Muscle layer of colon (tissue), 2 donors: Measurements from ENCODE around the gene ABCA3.
A peak's percentile ranks its signal among the peaks of the same experiment; 100 is the strongest.
"Not testable (repeated sequence)": the region's sequence is repeated elsewhere in the genome, so short reads cannot be mapped to it uniquely, and the experiment has no call there.

ENCODE experiments used
- H3K27ac ChIP-seq: one replicate; pipeline ENCODE4 v1.7.0; 2013; ENCODE audit warnings: low read depth, mild to moderate bottlenecking, low read length, moderate library complexity
- H3K27me3 ChIP-seq, 2 donors: one replicate each; pipeline ENCODE4 v1.7.0; 2013; ENCODE audit warnings: low read length in 2 of 2, mild to moderate bottlenecking in 2 of 2; ENCODE audit not compliant: insufficient read depth in 2 of 2, control insufficient read depth in 1 of 2
- H3K36me3 ChIP-seq: one replicate; pipeline ENCODE4 v1.7.0; 2013; ENCODE audit warnings: mild to moderate bottlenecking, low read length; ENCODE audit not compliant: insufficient read depth
- H3K4me1 ChIP-seq: one replicate; pipeline ENCODE4 v1.7.0; 2013; ENCODE audit warnings: mild to moderate bottlenecking, low read length; ENCODE audit not compliant: insufficient read depth
- H3K4me3 ChIP-seq, 2 donors: one replicate each; pipeline ENCODE4 v1.7.0; 2013; ENCODE audit warnings: low read length in 2 of 2, low read depth in 1 of 2, mild to moderate bottlenecking in 1 of 2, moderate library complexity in 1 of 2
- H3K9ac ChIP-seq: one replicate; pipeline ENCODE4 v1.7.0; 2013; ENCODE audit warnings: low read length
- H3K9me3 ChIP-seq: one replicate; pipeline ENCODE4 v1.7.0; 2013; ENCODE audit warnings: mild to moderate bottlenecking, low read length
- donor health status: abdominal sarcoma.
- donor health status: Adenocarcinoma of cecum.

The ABCA3 gene

DNA sequence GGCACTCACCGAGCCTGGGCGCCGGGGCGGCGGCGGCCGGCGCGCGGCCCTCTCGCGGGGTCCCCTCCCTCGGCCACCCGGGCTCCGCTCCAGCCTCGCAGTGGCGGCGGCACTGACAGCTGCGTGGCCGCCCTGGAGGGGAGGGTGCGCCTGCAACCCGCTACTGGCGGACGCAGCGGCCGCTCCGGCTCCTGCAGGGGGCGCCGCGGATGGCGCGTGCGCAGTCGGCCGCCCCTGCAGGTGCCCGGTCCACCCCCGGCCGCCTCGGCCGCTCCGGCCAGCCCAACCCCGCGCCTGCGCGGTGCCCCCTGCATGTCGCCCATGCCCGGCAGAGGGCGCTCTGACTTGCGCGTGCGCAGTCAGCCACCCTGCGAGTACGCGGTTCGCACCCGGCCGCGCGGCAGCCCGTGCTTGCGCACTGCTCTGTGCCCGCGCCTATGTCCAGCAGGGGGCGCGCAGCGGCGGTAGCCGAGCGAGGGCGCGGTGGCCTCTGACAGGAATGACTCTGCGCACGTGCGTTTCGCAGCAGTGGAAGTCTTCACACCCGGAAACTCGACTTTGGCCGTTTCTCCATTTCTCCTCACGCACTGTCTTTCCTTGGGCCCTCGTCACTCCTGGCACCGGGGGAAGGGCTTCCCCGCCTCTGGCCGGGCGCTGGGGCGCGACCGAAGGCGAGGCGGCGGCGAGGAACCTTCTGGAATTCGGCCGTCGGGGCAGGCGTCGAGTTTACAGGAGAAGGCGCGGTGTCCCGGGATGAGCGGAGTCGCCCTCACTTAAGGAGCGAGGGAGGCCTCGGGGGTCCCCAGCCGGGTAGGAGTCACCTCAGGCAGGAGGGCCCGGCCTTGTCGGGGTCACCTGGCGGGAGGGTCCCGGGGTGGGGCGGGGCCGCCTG is at the start of gene ABCA3:
Gene ABCA3 (minus strand): TSS at position 165 of the 892 bp plus-strand sequence. CDS start 14,262 bp downstream, outside the sequence.
- H3K9me3 ChIP-seq = no peaks in the 10 kb centered on the region
- peaks cover 5% of the 10 kb centered on the region for H3K4me1 ChIP-seq
- H3K27me3 ChIP-seq = no peaks in the 10 kb centered on the region
- H3K36me3 ChIP-seq = no peaks in the 10 kb centered on the region
- peak within 1 kb of the TSS; percentile 19 for H3K27ac ChIP-seq
- no peak within 1 kb of the TSS for H3K9ac ChIP-seq
- H3K4me3 ChIP-seq = peak within 1 kb of the TSS; percentile 62 to 63

DNA sequence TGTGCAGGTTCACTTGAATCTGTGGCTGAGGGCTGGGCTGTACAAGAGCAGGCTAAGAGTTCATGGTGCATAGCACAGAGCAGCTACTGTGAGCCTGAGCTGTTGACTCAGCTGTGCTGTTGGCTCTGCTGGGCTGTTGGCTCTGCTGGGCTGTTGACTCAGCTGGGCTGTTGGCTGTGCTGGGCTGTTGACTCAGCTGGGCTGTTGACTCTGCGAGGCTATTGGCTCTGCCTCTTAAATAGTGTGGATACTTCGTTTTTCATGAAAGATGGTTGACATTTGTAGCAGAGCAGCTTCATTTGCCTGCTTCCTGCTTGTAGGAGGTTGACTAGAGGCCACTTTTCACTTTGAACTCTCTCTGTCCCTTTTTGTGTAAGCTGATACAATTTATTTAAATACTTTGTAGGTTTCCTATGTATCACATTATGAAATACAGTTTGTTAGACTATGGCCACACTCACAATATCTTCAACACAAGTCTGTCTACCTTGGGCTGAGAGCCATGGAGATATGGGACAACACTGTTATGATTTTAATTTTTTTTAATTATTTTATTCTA is 48.4 kb upstream of the ABCA3 start:
- no peak overlapping the region for H3K4me3 ChIP-seq
- H3K4me1 ChIP-seq = no peaks in the 10 kb centered on the region
- no peak overlapping the region for H3K9ac ChIP-seq
- no peaks in the 10 kb centered on the region for H3K36me3 ChIP-seq
- H3K9me3 ChIP-seq = no peaks in the 10 kb centered on the region
- no peak overlapping the region for H3K27ac ChIP-seq
- no peaks in the 10 kb centered on the region for H3K27me3 ChIP-seq

DNA sequence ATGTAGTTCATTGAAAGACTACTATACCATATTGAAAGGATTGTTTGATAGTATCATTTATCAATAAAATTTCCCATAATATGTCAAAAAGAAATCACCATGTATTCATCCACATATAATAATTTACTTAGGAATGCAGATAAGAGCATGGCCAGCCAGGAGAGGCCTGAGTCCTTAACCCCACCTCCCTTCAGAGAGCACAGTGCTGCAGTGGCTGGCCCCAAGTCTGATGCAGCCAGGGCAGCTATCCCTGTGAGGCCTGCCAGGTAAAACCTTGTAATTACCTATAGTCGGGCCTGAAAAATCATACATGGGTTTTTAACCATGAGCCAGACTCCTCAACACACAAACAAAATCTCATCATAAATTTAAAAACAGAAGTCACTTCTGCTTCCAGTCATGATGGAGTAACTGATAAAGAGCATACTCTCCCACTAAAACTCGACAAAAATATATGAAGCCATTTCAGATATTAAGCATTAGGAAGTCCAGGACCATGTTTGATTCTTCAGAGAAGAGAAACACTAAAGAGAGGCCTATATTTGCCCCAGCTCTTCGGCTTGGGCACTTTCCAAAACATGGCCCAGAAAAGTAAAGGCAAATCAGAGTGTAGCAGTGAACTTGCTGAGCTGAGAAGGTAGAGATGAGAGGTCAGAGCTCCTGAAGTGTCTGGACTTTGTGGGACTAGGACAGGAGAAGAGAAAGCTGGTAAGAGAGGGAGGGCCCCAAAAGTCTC is 47.8 kb upstream of the ABCA3 start:
- Histone ChIP-seq H3K9me3 (no peaks in the 10 kb centered on the region), H3K4me3 (no peak overlapping the region), H3K4me1 (no peaks in the 10 kb centered on the region), H3K27ac (no peak overlapping the region), H3K27me3 (no peaks in the 10 kb centered on the region), H3K36me3 (no peaks in the 10 kb centered on the region), H3K9ac (no peak overlapping the region)

DNA sequence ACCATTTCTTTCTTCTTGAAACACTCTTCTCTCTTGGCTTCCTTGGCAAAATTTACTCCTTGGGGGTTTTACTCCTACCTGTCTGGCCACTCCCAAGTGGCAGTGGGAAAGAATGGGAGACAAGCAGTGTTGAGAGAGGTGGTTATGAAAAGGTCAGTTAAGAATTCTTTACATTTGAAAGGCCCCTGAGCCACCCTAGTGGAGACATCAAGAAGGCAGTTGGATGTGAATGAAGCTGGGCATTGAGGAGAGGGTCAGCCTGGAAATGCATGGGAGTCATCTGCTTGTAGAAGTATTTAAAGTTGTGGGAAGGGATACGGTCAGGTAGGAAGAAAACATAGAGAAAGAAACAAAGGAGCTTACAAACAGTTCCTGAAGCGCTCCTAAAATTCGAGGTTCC is 46.5 kb upstream of the ABCA3 start:
- no peaks in the 10 kb centered on the region for H3K4me1 ChIP-seq
- no peaks in the 10 kb centered on the region for H3K36me3 ChIP-seq
- no peak overlapping the region for H3K9ac ChIP-seq
- H3K4me3 ChIP-seq = no peak overlapping the region
- no peaks in the 10 kb centered on the region for H3K9me3 ChIP-seq
- no peak overlapping the region for H3K27ac ChIP-seq
- no peaks in the 10 kb centered on the region for H3K27me3 ChIP-seq

DNA sequence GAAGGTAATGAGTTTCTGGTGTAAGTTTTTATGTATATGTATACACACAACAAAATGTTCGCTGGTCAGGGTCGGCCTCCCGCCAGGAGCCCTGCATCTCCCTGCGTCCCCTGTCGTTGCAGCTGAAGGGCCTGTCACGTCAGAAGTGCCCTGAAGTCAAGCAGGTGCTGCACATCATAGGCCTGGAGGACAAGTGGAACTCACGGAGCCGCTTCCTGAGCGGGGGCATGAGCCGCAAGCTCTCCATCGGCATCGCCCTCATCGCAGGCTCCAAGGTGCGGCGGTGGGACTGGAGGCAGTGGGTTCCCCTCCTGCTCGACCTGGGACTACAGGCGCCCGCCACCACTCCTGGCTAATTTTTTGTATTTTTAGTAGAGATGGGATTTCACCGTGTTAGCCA is 45.5 kb upstream of the ABCA3 start:
- H3K9me3 ChIP-seq, H3K4me1 ChIP-seq, H3K4me3 ChIP-seq, H3K36me3 ChIP-seq, H3K9ac ChIP-seq, H3K27me3 ChIP-seq, H3K27ac ChIP-seq: not testable (repeated sequence)

DNA sequence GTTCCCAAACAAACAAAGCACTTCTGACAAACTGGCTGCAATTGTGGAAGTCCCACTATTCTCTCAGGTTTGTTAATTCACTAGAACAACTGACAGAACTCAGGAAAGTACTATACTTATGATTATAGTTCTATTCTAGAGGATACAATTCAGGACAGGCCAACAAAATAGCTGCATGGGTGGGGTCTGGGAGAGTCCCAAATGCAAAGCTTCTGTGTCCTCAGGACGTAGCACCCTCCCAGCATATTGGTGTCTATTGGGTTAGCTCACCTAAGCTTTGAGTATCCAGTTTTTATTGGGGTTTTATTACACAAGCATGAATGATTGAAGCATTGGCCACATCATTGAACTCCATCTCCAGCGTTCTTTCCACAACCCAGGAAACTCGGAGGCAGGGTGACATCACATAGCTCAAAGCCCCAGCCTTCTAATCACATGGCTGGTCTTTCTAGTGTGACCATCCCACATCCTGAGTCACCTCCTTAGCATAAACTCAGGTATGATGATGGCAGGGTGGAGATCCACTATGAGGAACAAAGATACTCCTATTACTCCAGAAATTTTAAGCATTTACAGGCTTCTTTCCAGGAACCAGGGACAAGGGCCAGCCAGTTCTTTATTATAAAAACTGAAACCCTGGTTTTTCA is 44.8 kb upstream of the ABCA3 start:
- Histone ChIP-seq H3K4me3 (no peak overlapping the region), H3K9me3 (no peaks in the 10 kb centered on the region)

DNA sequence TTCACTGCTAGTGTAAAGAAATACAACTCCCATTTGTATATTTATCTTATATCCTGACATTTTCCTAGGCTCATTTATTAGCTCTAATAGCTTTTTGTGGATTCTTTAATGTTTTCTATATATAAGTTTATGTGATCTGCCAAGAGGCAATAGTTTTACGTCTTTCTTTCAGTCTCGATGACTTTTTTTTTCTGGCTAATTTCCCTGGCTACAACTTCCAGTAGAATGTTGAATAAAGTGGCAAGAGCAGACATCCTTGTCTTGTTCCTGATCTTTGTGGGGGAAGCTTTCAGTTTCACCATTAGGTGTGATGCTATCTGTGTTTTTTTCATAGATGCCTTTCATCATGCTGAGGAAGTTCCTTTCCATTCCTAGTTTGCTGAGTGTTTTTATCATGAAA is 43.9 kb upstream of the ABCA3 start:
- H3K27me3 ChIP-seq = no peaks in the 10 kb centered on the region
- no peak overlapping the region for H3K27ac ChIP-seq
- no peak overlapping the region for H3K4me3 ChIP-seq
- no peaks in the 10 kb centered on the region for H3K36me3 ChIP-seq
- no peaks in the 10 kb centered on the region for H3K4me1 ChIP-seq
- no peak overlapping the region for H3K9ac ChIP-seq
- no peaks in the 10 kb centered on the region for H3K9me3 ChIP-seq

More for the DNA sequence above, 44.8 kb upstream of the ABCA3 start:
- Histone ChIP-seq H3K27me3 (no peaks in the 10 kb centered on the region), H3K36me3 (no peaks in the 10 kb centered on the region), H3K27ac (no peak overlapping the region), H3K9ac (no peak overlapping the region), H3K4me1 (no peaks in the 10 kb centered on the region)

DNA sequence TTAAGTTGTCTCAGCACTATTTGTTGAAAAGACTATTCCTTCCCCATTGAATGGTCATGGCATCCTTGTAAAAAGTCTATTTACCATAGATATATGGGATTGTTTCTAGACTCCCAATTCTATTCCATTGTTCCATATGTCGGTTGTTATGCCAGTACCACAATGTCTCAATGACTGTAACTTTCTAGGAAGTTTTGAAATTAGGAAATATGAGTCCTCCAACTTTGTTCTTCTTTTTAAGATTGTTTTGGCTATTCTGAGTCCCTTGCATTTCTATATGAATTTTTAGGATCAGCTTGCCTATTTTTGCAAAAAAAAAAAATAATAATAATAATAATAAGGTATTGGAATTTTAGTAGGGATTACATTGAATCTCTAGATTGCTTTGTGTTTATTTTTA is 43.0 kb upstream of the ABCA3 start:
- Histone ChIP-seq H3K36me3 (no peaks in the 10 kb centered on the region), H3K27me3 (no peaks in the 10 kb centered on the region), H3K9ac (no peak overlapping the region), H3K9me3 (no peaks in the 10 kb centered on the region), H3K4me3 (no peak overlapping the region), H3K4me1 (no peaks in the 10 kb centered on the region), H3K27ac (no peak overlapping the region)

DNA sequence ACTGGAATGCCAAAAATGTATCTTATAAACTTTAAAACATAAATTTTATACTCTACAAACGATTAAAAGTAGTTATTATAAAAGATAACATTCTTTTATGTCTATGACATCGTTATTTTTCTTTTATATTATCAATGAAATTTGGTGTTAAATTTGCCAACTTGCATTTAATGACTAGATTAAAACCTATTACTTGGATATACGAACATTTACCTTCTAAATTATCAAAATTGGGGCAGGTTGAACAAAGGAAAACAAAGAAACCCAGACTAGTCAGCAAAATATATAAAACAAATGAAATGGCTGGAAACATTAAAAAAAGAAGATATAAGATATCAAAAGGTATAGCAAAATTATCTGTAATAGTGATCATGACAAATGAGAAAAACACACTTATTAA is 34.1 kb upstream of the ABCA3 start:
- no peaks in the 10 kb centered on the region for H3K27me3 ChIP-seq
- no peaks in the 10 kb centered on the region for H3K36me3 ChIP-seq
- no peak overlapping the region for H3K9ac ChIP-seq
- H3K9me3 ChIP-seq = no peaks in the 10 kb centered on the region
- no peaks in the 10 kb centered on the region for H3K4me1 ChIP-seq
- no peak overlapping the region for H3K4me3 ChIP-seq
- H3K27ac ChIP-seq = no peak overlapping the region

DNA sequence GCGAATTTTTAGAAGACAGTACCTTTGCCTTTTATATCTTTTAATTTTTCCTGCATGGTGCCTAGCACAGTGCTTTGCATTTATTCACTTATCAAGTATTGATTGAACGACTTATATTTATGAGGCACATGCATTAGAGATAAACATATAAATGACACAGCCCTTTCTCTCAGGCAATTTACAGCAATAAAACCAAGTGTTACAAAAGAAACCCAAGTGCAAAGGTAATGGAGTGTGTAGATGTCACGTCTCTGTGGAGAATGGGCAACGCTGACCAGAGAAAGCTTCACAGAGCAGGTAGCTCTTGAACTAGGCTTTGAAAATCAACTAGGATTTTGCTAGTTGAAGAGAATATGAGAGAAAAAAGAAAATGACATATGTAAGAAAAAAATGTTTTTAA is 32.6 kb upstream of the ABCA3 start:
- no peak overlapping the region for H3K27ac ChIP-seq
- no peaks in the 10 kb centered on the region for H3K27me3 ChIP-seq
- H3K36me3 ChIP-seq = no peaks in the 10 kb centered on the region
- H3K9me3 ChIP-seq = no peaks in the 10 kb centered on the region
- no peak overlapping the region for H3K9ac ChIP-seq
- H3K4me1 ChIP-seq = no peaks in the 10 kb centered on the region
- no peak overlapping the region for H3K4me3 ChIP-seq

DNA sequence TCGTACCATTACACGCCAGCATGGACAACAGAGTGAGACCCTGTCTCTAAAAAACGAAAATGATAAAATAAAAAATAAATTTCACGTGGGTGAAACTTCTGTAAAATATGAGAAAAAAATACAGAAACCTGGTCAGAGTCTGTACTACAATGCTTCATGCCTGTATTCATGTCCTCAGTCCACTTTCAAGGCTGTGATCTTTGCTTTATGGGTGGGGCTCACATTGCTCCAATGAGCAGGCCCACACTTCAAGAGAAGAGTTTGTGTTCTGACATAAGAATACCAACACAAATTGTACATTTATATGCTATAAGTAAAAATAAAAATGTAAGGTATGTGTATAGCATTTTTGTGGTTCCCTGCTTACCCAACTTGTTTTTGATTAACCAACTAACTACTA is 32.2 kb upstream of the ABCA3 start:
- Histone ChIP-seq H3K4me1 (no peaks in the 10 kb centered on the region), H3K9me3 (no peaks in the 10 kb centered on the region), H3K4me3 (no peak overlapping the region), H3K9ac (no peak overlapping the region), H3K36me3 (no peaks in the 10 kb centered on the region), H3K27ac (no peak overlapping the region), H3K27me3 (no peaks in the 10 kb centered on the region)
